ENCODE results near the gene KIF13A. TPM values are rescaled to one million over a fixed set of nuclear protein-coding genes. Genes with fewer than 3 reads are reported as not detected.
A peak's percentile ranks its signal among the peaks of the same experiment; 100 is the strongest.

The KIF13A gene
- total RNA-seq, 1 donor from 2014 or later, result 43.0 TPM

GRCh38 chr6:17927705-17928104 is 59.7 kb downstream of the KIF13A start:
- intact Hi-C loops (cut with DNase I), result no loop called here
- Histone ChIP-seq H3K4me1 (peaks cover 76% of the 10 kb centered on the region), H3K36me3 (no peaks in the 10 kb centered on the region), H3K4me3 (no peak overlapping the region), H3K27me3 (no peaks in the 10 kb centered on the region), H3K9me3 (no peaks in the 10 kb centered on the region), H3K27ac (peak overlapping the region; percentile 50)
- TF ChIP-seq POLR2AphosphoS5 (IDR thresholded peaks at IDR 0.05; ENCODE audit: insufficient read depth in 1 of 2, low read depth in 1 of 2), result no peak
- TF ChIP-seq CTCF (IDR thresholded peaks at IDR 0.05), result no peak
- no peak for TF ChIP-seq POLR2A (IDR thresholded peaks at IDR 0.05)
- DNase-seq (ENCODE audit: extremely low spot score in 2 of 2), result no peak

- H3K9me3 ChIP-seq, result no peaks in the 10 kb centered on the region
- H3K36me3 ChIP-seq, result no peaks in the 10 kb centered on the region
- H3K27ac ChIP-seq, result no peak overlapping the region
- TF ChIP-seq POLR2AphosphoS5 (IDR thresholded peaks at IDR 0.05; ENCODE audit: insufficient read depth in 1 of 2, low read depth in 1 of 2), result no peak
- no peak for TF ChIP-seq POLR2A (IDR thresholded peaks at IDR 0.05)
- no peak for TF ChIP-seq CTCF (IDR thresholded peaks at IDR 0.05)
- H3K4me3 ChIP-seq, result no peak overlapping the region
- DNase-seq (ENCODE audit: extremely low spot score in 2 of 2), result no peak
- H3K27me3 ChIP-seq, result no peaks in the 10 kb centered on the region
- peaks cover 54% of the 10 kb centered on the region for H3K4me1 ChIP-seq
- intact Hi-C loops (cut with DNase I), result no loop called here
Observed at GRCh38 chr6:17923401-17923863, 64.0 kb downstream of the KIF13A start.

GRCh38 chr6:17921454-17921853 is 66.0 kb downstream of the KIF13A start:
- no peak for TF ChIP-seq CTCF (IDR thresholded peaks at IDR 0.05)
- no peak for TF ChIP-seq POLR2AphosphoS5 (IDR thresholded peaks at IDR 0.05; ENCODE audit: insufficient read depth in 1 of 2, low read depth in 1 of 2)
- no peak for TF ChIP-seq POLR2A (IDR thresholded peaks at IDR 0.05)

GRCh38 chr6:17919496-17919895 is 67.9 kb downstream of the KIF13A start:
- intact Hi-C loops (cut with DNase I), result no loop called here
- H3K36me3 ChIP-seq, result no peaks in the 10 kb centered on the region
- no peaks in the 10 kb centered on the region for H3K27me3 ChIP-seq
- peaks cover 43% of the 10 kb centered on the region for H3K4me1 ChIP-seq
- H3K9me3 ChIP-seq, result no peaks in the 10 kb centered on the region
- H3K27ac ChIP-seq, result no peak overlapping the region
- TF ChIP-seq POLR2AphosphoS5 (IDR thresholded peaks at IDR 0.05; ENCODE audit: insufficient read depth in 1 of 2, low read depth in 1 of 2) (no peak), CTCF (IDR thresholded peaks at IDR 0.05) (no peak)
- H3K4me3 ChIP-seq, result no peak overlapping the region
- DNase-seq (ENCODE audit: extremely low spot score in 2 of 2), result no peak

More at GRCh38 chr6:17921454-17921853, 66.0 kb downstream of the KIF13A start:
- intact Hi-C loops (cut with DNase I), result no loop called here
- Histone ChIP-seq H3K27me3 (no peaks in the 10 kb centered on the region), H3K4me3 (no peak overlapping the region), H3K36me3 (no peaks in the 10 kb centered on the region), H3K9me3 (no peaks in the 10 kb centered on the region), H3K27ac (no peak overlapping the region), H3K4me1 (peaks cover 43% of the 10 kb centered on the region)
- DNase-seq (ENCODE audit: extremely low spot score in 2 of 2), result no peak

GRCh38 chr6:17917837-17918763 is 69.3 kb downstream of the KIF13A start:
- H3K27me3 ChIP-seq, result no peaks in the 10 kb centered on the region
- no peak for TF ChIP-seq CTCF (IDR thresholded peaks at IDR 0.05)
- no peak for TF ChIP-seq POLR2AphosphoS5 (IDR thresholded peaks at IDR 0.05; ENCODE audit: insufficient read depth in 1 of 2, low read depth in 1 of 2)
- no peak for TF ChIP-seq POLR2A (IDR thresholded peaks at IDR 0.05)
- intact Hi-C loops (cut with DNase I), result no loop called here
- H3K9me3 ChIP-seq, result no peaks in the 10 kb centered on the region
- no peak overlapping the region for H3K27ac ChIP-seq
- no peak overlapping the region for H3K4me3 ChIP-seq
- H3K36me3 ChIP-seq, result no peaks in the 10 kb centered on the region
- no peak for DNase-seq (ENCODE audit: extremely low spot score in 2 of 2)
- peaks cover 45% of the 10 kb centered on the region for H3K4me1 ChIP-seq

Measured in vagina (tissue), 2 donors.